NCI-H1048 (cell line): ENCODE data around the gene CFAP100.
A peak's percentile ranks its signal among the peaks of the same experiment; 100 is the strongest.

Experiments used
- DNase-seq: peaks from one replicate; lab custom pipeline; 2025; lab: John Stamatoyannopoulos, UW

Gene CFAP100

GRCh38 chr3:126463521-126463920 lies 68.8 kb downstream of the CFAP100 start:
- DNase-seq: no peak

GRCh38 chr3:126464093-126464492 lies 69.4 kb downstream of the CFAP100 start:
- no peak for DNase-seq

- DNase-seq: no peak
Observed at GRCh38 chr3:126464494-126464893, 69.8 kb downstream of the CFAP100 start.

- no peak for DNase-seq
Observed at GRCh38 chr3:126464997-126465396, 70.3 kb downstream of the CFAP100 start.

GRCh38 chr3:126465928-126466544 lies 71.3 kb downstream of the CFAP100 start:
- DNase-seq: no peak

GRCh38 chr3:126466886-126467610 lies 72.3 kb downstream of the CFAP100 start:
- no peak for DNase-seq

GRCh38 chr3:126467611-126467955 lies 72.9 kb downstream of the CFAP100 start:
- DNase-seq: no peak

GRCh38 chr3:126468028-126468891 lies 73.6 kb downstream of the CFAP100 start:
- no peak for DNase-seq

- no peak for DNase-seq
Observed at GRCh38 chr3:126469479-126469878, 74.8 kb downstream of the CFAP100 start.

- no peak for DNase-seq
Observed at GRCh38 chr3:126472277-126473006, 77.7 kb downstream of the CFAP100 start.

GRCh38 chr3:126473292-126474168 lies 78.8 kb downstream of the CFAP100 start:
- no peak for DNase-seq

GRCh38 chr3:126474498-126475412 lies 80.0 kb downstream of the CFAP100 start:
- no peak for DNase-seq

- peak; percentile 58 for DNase-seq
Observed at GRCh38 chr3:126475413-126476114, 80.9 kb downstream of the CFAP100 start, which contains the start of gene ZXDC. TSS of gene ZXDC (minus strand) at chr3:126475891. CDS start at chr3:126475865, 26 bp downstream.

- DNase-seq: no peak
Observed at GRCh38 chr3:126476166-126477060, 81.7 kb downstream of the CFAP100 start.

- no peak for DNase-seq
Observed at GRCh38 chr3:126477061-126477380, 82.3 kb downstream of the CFAP100 start.

GRCh38 chr3:126478581-126479310 lies 84.0 kb downstream of the CFAP100 start:
- DNase-seq: no peak

GRCh38 chr3:126479642-126480041 lies 84.9 kb downstream of the CFAP100 start:
- DNase-seq: no peak

GRCh38 chr3:126480206-126480605 lies 85.5 kb downstream of the CFAP100 start:
- DNase-seq: no peak
